IMR-90 (cell line): ENCODE results near the gene SLC6A13. TPM values are rescaled to one million over a fixed set of nuclear protein-coding genes. Genes with fewer than 3 reads are reported as not detected.

ENCODE experiments used
- ATAC-seq: fragments of 200-7000 bp; cut with Tn5 transposase; 2 replicates; pipeline ENCODE4 v1.9.1; 2020; ENCODE audit warnings: low read depth, mild to moderate bottlenecking, moderate library complexity
- BruUV-seq: library from RNA; stranded (reverse); fragments of 400-500 nt; replicated peaks from 2 replicates; lab custom pipeline; 2021; lab: Mats Ljungman, UMichigan
- CTCF ChIA-PET: fragments of 300-600 bp; formaldehyde crosslinking; extraction: SDS; loops from one replicate; lab custom pipeline; 2021; ENCODE audit warnings: antibody characterized with exemption; lab: Yijun Ruan, JAX
- POLR2A ChIA-PET: fragments of 300-600 bp; sonication (Branson Sonifier 250); formaldehyde crosslinking; loops from one replicate; lab custom pipeline; 2022; ENCODE audit warnings: antibody characterized with exemption; ENCODE audit not compliant: unreplicated experiment; lab: Charles Lee
- DNase-seq: peaks from one replicate; pipeline ENCODE4 v3.0.0; 2013
- H2AFZ ChIP-seq: replicated peaks from 2 replicates; pipeline ENCODE3; 2013; ENCODE audit warnings: low read length, mild to moderate bottlenecking; ENCODE audit not compliant: poor library complexity
- H2AK5ac ChIP-seq: 2 replicates; pipeline ENCODE4 v1.6.1; 2013; ENCODE audit warnings: low read depth, low read length, inconsistent platforms
- H2AK9ac ChIP-seq: replicated peaks from 2 replicates; pipeline ENCODE3; 2013; ENCODE audit warnings: mild to moderate bottlenecking, low read depth, low read length, moderate library complexity; ENCODE audit not compliant: poor library complexity
- H2BK120ac ChIP-seq: 2 replicates; pipeline ENCODE4 v1.6.1; 2013; ENCODE audit warnings: low read depth, low read length, inconsistent platforms
- H2BK15ac ChIP-seq: 3 replicates; pipeline ENCODE4 v1.6.1; 2013; ENCODE audit warnings: low read depth, low read length, inconsistent platforms
- H2BK20ac ChIP-seq: 2 replicates; pipeline ENCODE4 v1.6.1; 2013; ENCODE audit warnings: low read depth, mild to moderate bottlenecking, inconsistent platforms, low read length, moderate library complexity
- H2BK5ac ChIP-seq: 2 replicates; pipeline ENCODE4 v1.6.1; 2013; ENCODE audit warnings: mild to moderate bottlenecking, low read depth, low read length, inconsistent platforms; ENCODE audit not compliant: poor library complexity, severe bottlenecking
- H3K14ac ChIP-seq: replicated peaks from 2 replicates; pipeline ENCODE4 v1.6.1; 2013; ENCODE audit warnings: low read depth, low read length, inconsistent platforms
- H3K18ac ChIP-seq: 2 replicates; pipeline ENCODE4 v1.6.1; 2013; ENCODE audit warnings: low read depth, low read length, control low read depth
- H3K23ac ChIP-seq: 2 replicates; pipeline ENCODE4 v1.6.1; 2013; ENCODE audit warnings: low read depth, low read length, inconsistent platforms
- H3K27ac ChIP-seq: 2 replicates; pipeline ENCODE4 v1.5.1; 2013; ENCODE audit warnings: mild to moderate bottlenecking, control low read depth, low read length; ENCODE audit not compliant: insufficient read depth
- H3K27me3 ChIP-seq: 2 replicates; pipeline ENCODE4 v1.6.1; 2013; ENCODE audit warnings: low read length; ENCODE audit not compliant: control insufficient read depth, insufficient read depth
- H3K36me3 ChIP-seq: 2 replicates; pipeline ENCODE4 v1.6.1; 2013; ENCODE audit warnings: low read length, mixed read lengths; ENCODE audit not compliant: control insufficient read depth, insufficient read depth
- H3K4ac ChIP-seq: 2 replicates; pipeline ENCODE4 v1.6.1; 2013; ENCODE audit warnings: low read depth, low read length, inconsistent platforms
- H3K4me1 ChIP-seq: 2 replicates; pipeline ENCODE4 v1.6.1; 2013; ENCODE audit warnings: low read length, mixed read lengths; ENCODE audit not compliant: control insufficient read depth, insufficient read depth
- H3K4me2 ChIP-seq: 2 replicates; pipeline ENCODE4 v1.6.1; 2013; ENCODE audit warnings: low read depth, mild to moderate bottlenecking, control low read depth, low read length, moderate library complexity
- H3K4me3 ChIP-seq: 2 replicates; pipeline ENCODE4 v1.5.1; 2013; ENCODE audit warnings: low read depth, mild to moderate bottlenecking, control low read depth, low read length, moderate library complexity; ENCODE audit not compliant: insufficient read depth
- H3K56ac ChIP-seq: 2 replicates; pipeline ENCODE4 v1.6.1; 2013; ENCODE audit warnings: low read length, inconsistent platforms; ENCODE audit not compliant: insufficient read depth; ENCODE audit errors: extremely low read depth
- H3K79me1 ChIP-seq, 2 experiments: 2 replicates each; pipeline ENCODE4 v1.6.1; 2013; ENCODE audit warnings: low read length in 2 of 2, inconsistent platforms in 1 of 2, low read depth in 1 of 2
- H3K9ac ChIP-seq: 2 replicates; pipeline ENCODE4 v1.6.1; 2013; ENCODE audit warnings: low read depth, low read length, control low read depth
- H3K9me1 ChIP-seq: 2 replicates; pipeline ENCODE4 v1.6.1; 2013; ENCODE audit warnings: low read length, inconsistent platforms; ENCODE audit not compliant: insufficient read depth
- H3K9me3 ChIP-seq: 2 replicates; pipeline ENCODE4 v1.6.1; 2013; ENCODE audit warnings: low read length; ENCODE audit not compliant: control insufficient read depth, insufficient read depth
- H4K20me1 ChIP-seq: 2 replicates; pipeline ENCODE4 v1.6.1; 2013; ENCODE audit warnings: low read length, inconsistent platforms; ENCODE audit not compliant: insufficient read depth
- H4K5ac ChIP-seq: 2 replicates; pipeline ENCODE4 v1.6.1; 2013; ENCODE audit warnings: mild to moderate bottlenecking, low read depth, low read length, control low read depth
- H4K8ac ChIP-seq, 2 experiments: 2 replicates each; pipeline ENCODE4 v1.6.1; 2013; ENCODE audit warnings: low read depth in 2 of 2, low read length in 2 of 2, control low read depth in 1 of 2, inconsistent platforms in 1 of 2
- H4K91ac ChIP-seq: 2 replicates; pipeline ENCODE4 v1.6.1; 2013; ENCODE audit warnings: low read depth, low read length, inconsistent platforms; ENCODE audit not compliant: insufficient read depth
- RAD21 ChIP-seq: IDR thresholded peaks from 2 replicates; pipeline ENCODE4 v1.6.1; 2012; ENCODE audit warnings: low read length, improper control_type of control experiment
- RCOR1 ChIP-seq: IDR thresholded peaks from 2 replicates; pipeline ENCODE4 v1.6.1; 2012; ENCODE audit warnings: mild to moderate bottlenecking, low read length, improper control_type of control experiment; ENCODE audit not compliant: insufficient replicate concordance
- WGBS, 2 experiments: methylation state at CpG; one replicate each; pipeline versions ENCODE4 v1.1.5 to v1.1.7; 2013; ENCODE audit warnings: missing lambda C conversion rate in 2 of 2; ENCODE audit not compliant: insufficient read length in 1 of 2; ENCODE audit errors: extremely low coverage in 2 of 2; 5-methylcytosine and 5-hydroxymethylcytosine counted together
- dilution Hi-C: fragments of 300-500 bp; cut with HindIII; formaldehyde crosslinking; loops from one replicate; pipeline ENCODE4 v1.14.3; 2018; ENCODE audit warnings: low sequenced_read_pairs; ENCODE audit not compliant: unreplicated experiment
- in situ Hi-C: fragments of 300-500 bp; cut with MboI; formaldehyde crosslinking; loops from 3 replicates; pipeline ENCODE4 v1.14.3; 2019; ENCODE audit warnings: low sequenced_read_pairs, inconsistent platforms, mixed read lengths
- intact Hi-C: fragments of 100-400 bp; cut with micrococcal nuclease; formaldehyde crosslinking; loops from 2 replicates; pipeline ENCODE4 v1.10.0; 2022
- polyA plus RNA-seq, 3 experiments: library from polyadenylated mRNA; depleted of rRNA; stranded (reverse); fragments of >200 nt; gene quantifications; 2 replicates each; pipeline ENCODE4 v1.2.3, GENCODE V29; 2012; ENCODE audit warnings: low replicate concordance in 1 of 3
- total RNA-seq: library from RNA; depleted of rRNA; stranded (reverse); fragments of >200 nt; gene quantifications from 2 replicates; pipeline ENCODE4 v1.2.3, GENCODE V29; 2012

The SLC6A13 gene
- total and polyA plus RNA-seq, 2 of the 4 experiments (the other 2 are of a cell fraction): under 0.01 to 0.10 TPM

DNA sequence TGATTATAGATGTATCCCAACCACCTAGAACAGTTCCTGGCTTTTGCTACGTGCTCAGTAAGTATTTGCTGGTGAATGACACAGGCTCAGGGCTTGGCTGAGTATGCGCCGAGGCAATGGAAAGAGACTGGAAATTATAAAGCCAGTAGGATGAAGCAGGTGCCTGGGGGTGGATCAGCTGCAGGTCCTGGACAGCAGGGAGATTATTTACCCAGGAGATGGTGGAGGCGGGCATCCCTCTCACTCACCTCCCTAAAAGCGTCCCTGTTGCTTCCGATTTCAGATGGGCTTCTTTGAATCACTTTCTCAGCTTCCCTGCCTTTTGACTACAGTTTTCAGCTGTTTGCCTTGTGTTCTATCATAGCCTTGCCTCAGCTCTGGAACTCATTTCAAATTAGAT is 6.4 kb downstream of the SLC6A13 start:
- no peak overlapping the region for H3K4ac ChIP-seq
- WGBS, 2 experiments: 85% methylated on average over 2 of the region's 6 CpGs; no CpG with 5 or more reads in 1 of the 2 experiments

More for the DNA sequence above, 6.4 kb downstream of the SLC6A13 start:
- Histone ChIP-seq H3K9me1 (0 out of 2 replicates have a peak, but pooled peaks cover 2% of the 10 kb centered on the region), H2AK9ac (no peak overlapping the region), H3K23ac (no peak overlapping the region), H3K79me1 (no peaks in the 10 kb centered on the region), H3K27me3 (peaks cover 59% of the 10 kb centered on the region), H3K14ac (no peak overlapping the region), H3K9me3 (no peaks in the 10 kb centered on the region), H4K5ac (no peak overlapping the region), H3K4me3 (no peak overlapping the region), H3K4me2 (no peak overlapping the region), H2AK5ac (no peak overlapping the region), H3K4me1 (no peaks in the 10 kb centered on the region), H2AFZ (no peak overlapping the region), H4K8ac (no peak overlapping the region), H3K36me3 (no peaks in the 10 kb centered on the region), H3K18ac (no peak overlapping the region), H4K20me1 (no peaks in the 10 kb centered on the region), H2BK5ac (no peak overlapping the region), H2BK15ac (no peak overlapping the region), H3K56ac (no peak overlapping the region), H2BK120ac (no peak overlapping the region), H2BK20ac (no peak overlapping the region), H3K9ac (no peak overlapping the region), H4K91ac (no peak overlapping the region), H3K27ac (no peak overlapping the region)
- dilution Hi-C loops: no loop called here
- in situ Hi-C loops: no loop called here
- intact Hi-C loops: no loop called here
- no peak for ATAC-seq
- ChIA-PET POLR2A (no interaction called here), CTCF (interaction anchor here (0.9 kb wide), 1 partner anchor 25 kb away, joined by 3 read pairs; no protein-coding TSS in a partner anchor)
- no peak for TF ChIP-seq RCOR1
- TF ChIP-seq RAD21: no peak
- no TSS peak for BruUV-seq
- no peak for DNase-seq
